Neuron (in vitro differentiated cells): ENCODE results near the gene PTGS1.

ENCODE experiments used
- H2AFZ ChIP-seq: one replicate; pipeline ENCODE4 v1.6.1; 2013; ENCODE audit warnings: low read depth, mild to moderate bottlenecking, inconsistent platforms, low read length, moderate library complexity
- H3K27me3 ChIP-seq: one replicate; pipeline ENCODE4 v1.6.1; 2013; ENCODE audit warnings: low read length; ENCODE audit not compliant: insufficient read depth
- H3K36me3 ChIP-seq: one replicate; pipeline ENCODE4 v1.6.1; 2013; ENCODE audit warnings: low read length; ENCODE audit not compliant: insufficient read depth
- H3K4me1 ChIP-seq: one replicate; pipeline ENCODE4 v1.6.1; 2013; ENCODE audit warnings: low read length; ENCODE audit not compliant: insufficient read depth
- H3K4me3 ChIP-seq: 2 replicates; pipeline ENCODE4 v1.5.1; 2013; ENCODE audit warnings: mild to moderate bottlenecking, low read length, moderate library complexity
- H3K9me3 ChIP-seq: one replicate; pipeline ENCODE4 v1.6.1; 2013; ENCODE audit warnings: low read length

The PTGS1 gene

GRCh38 chr9:122370303-122370702 is 521 bp upstream of the PTGS1 start:
- Histone ChIP-seq H3K4me1 (peaks cover 4% of the 10 kb centered on the region), H3K4me3 (no peak overlapping the region), H3K36me3 (no peaks in the 10 kb centered on the region), H2AFZ (no peak overlapping the region), H3K9me3 (no peaks in the 10 kb centered on the region), H3K27me3 (peaks cover 37% of the 10 kb centered on the region)

DNA sequence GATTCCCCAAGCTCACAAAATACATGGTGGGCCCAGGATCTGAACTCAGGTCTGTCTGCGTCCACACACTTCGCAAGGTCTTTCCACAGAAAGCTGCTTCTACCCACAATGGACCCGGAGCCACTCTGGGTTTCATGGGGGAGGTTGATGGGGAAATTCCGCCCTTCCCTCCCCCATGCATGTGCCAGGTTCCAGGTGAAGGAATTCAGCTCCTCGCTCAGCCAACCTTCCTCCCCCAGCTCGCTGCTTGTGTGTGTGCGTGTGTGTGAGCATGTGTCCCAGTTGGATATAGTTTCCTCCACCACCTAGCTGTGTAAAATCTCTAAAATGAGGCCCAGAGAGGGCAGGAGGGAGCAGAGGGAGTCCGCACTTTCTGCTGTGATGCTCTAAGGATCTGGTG is 1.0 kb downstream of the PTGS1 start:
- no peaks in the 10 kb centered on the region for H3K9me3 ChIP-seq
- H3K4me3 ChIP-seq = no peak overlapping the region
- H2AFZ ChIP-seq = no peak overlapping the region
- peaks cover 37% of the 10 kb centered on the region for H3K27me3 ChIP-seq
- H3K36me3 ChIP-seq = no peaks in the 10 kb centered on the region
- peaks cover 20% of the 10 kb centered on the region for H3K4me1 ChIP-seq

- peaks cover 37% of the 10 kb centered on the region for H3K27me3 ChIP-seq
- peaks cover 23% of the 10 kb centered on the region for H3K4me1 ChIP-seq
- H2AFZ ChIP-seq = no peak overlapping the region
- no peak overlapping the region for H3K4me3 ChIP-seq
- H3K36me3 ChIP-seq = no peaks in the 10 kb centered on the region
- no peaks in the 10 kb centered on the region for H3K9me3 ChIP-seq
These were observed 2.3 kb downstream of the PTGS1 start for GRCh38 chr9:122372856-122373845.

DNA sequence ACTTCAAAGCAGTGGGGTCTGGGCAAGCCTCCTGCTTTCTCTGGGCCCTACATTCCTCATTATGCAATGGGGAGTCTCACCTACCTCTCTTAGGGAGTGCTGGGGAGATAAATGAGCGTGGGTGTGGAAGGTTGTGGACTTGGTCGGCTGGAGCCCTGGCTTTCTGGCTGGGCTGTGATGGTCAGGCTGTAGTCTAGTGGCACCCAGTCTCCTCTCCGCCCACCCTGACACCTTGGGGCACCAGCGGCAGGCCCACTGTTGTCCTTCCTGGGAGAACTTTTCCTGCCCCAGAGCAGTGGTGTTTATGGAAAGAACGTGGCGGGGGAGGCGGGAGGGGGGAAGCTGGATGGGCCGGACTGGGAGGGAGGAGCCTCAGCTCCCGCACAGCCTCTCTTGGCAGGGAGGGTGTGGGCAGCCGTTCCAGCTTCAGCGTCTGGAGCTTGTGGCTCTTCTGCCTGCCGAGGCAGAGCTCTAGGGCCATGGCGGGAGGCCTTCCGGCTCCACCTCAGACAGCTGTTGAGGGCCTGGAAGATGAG is 4.1 kb downstream of the PTGS1 start:
- H3K4me3 ChIP-seq = no peak overlapping the region
- H3K4me1 ChIP-seq = peaks cover 23% of the 10 kb centered on the region
- H3K27me3 ChIP-seq = peaks cover 35% of the 10 kb centered on the region
- no peak overlapping the region for H2AFZ ChIP-seq
- H3K36me3 ChIP-seq = no peaks in the 10 kb centered on the region
- peaks cover 3% of the 10 kb centered on the region for H3K9me3 ChIP-seq

DNA sequence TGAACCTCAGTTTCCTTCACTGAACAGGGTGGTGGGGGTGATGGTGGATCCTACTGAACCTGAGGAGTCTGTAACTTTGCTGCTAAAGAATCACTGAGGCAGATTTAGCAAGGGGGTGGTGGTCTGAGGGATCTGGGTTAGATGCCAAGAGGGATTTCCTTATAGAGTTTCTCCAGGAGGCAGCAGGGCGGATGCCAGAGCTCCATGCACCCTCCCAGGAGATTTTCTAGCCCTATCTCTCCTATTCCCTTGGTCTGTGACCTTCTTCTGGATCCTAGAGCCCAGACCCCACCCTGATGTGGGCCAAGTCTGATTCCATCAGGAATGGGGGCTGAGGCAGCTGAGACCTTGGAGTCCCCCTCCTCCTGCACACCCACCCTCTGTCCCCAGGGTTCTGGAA is 6.0 kb downstream of the PTGS1 start:
- peaks cover 19% of the 10 kb centered on the region for H3K27me3 ChIP-seq
- peaks cover 21% of the 10 kb centered on the region for H3K4me1 ChIP-seq
- no peak overlapping the region for H2AFZ ChIP-seq
- H3K36me3 ChIP-seq = no peaks in the 10 kb centered on the region
- no peak overlapping the region for H3K4me3 ChIP-seq
- H3K9me3 ChIP-seq = peaks cover 3% of the 10 kb centered on the region

DNA sequence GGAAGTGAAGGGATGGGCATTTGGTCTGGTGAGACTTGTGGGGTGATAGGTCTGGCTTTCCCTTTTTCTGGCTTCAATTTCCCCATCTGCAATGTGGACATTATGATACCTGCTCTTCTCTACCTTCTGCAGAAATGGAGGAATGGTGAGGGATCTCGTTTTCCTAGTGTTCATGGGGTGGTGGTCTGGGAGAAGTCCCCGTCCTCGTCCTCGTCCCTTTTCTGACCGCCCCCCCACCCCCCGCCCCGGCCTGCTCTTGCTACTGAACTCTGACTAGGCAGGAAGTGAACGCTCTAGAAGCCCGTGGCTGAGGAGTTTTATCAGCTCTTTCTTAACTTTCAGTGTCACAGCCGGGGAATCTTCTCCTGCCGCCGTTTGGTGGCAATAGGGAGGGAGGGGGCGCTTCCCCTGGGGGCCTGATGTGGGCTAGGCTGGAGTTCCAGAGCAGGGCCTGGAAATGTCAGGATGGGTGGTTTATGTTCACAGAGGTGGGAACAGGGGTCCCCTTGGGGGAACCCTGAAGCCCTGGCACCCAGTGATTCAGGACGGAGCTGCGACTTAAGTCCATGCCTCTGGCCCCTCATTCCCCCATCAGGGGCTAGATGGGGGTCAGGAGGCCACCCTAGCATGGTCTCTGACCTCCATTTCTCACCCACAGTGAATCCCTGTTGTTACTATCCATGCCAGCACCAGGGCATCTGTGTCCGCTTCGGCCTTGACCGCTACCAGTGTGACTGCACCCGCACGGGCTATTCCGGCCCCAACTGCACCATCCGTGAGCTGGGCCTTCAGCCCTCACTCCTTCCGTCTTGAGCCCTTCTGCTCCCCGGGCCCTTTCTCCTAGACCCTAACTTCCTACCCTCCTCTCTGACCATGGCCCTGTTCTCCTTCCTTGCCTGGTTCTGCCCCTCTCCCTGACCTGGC is 6.7 kb downstream of the PTGS1 start:
- H2AFZ ChIP-seq = no peak overlapping the region
- H3K27me3 ChIP-seq = peaks cover 12% of the 10 kb centered on the region
- H3K4me1 ChIP-seq = peaks cover 21% of the 10 kb centered on the region
- H3K36me3 ChIP-seq = no peaks in the 10 kb centered on the region
- H3K4me3 ChIP-seq = no peak overlapping the region
- H3K9me3 ChIP-seq = peaks cover 3% of the 10 kb centered on the region

GRCh38 chr9:122378236-122378635 is 7.4 kb downstream of the PTGS1 start:
- Histone ChIP-seq H3K4me1 (peaks cover 21% of the 10 kb centered on the region), H3K27me3 (peaks cover 7% of the 10 kb centered on the region), H3K36me3 (no peaks in the 10 kb centered on the region), H3K4me3 (no peak overlapping the region), H3K9me3 (peaks cover 3% of the 10 kb centered on the region), H2AFZ (no peak overlapping the region)

DNA sequence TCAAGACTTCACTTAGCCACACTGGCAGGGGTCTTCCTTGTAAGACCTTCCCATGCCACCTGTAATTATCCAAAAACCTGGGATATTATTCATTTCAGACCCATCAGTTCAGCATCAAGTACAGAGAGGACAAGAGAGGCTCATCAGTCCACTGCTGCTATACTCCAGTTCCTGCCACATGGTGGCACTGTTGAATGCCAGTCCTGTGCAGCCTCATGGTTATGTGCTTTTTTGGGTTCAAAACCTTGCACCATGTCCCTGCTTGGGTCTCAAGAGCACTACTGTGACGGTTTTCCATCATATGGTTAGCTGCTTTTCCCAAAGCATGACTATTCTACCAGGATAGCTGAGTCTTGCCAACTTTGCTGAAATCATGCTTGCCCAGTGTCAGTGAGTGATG is 8.5 kb downstream of the PTGS1 start:
- H3K4me3 ChIP-seq = no peak overlapping the region
- H3K36me3 ChIP-seq = no peaks in the 10 kb centered on the region
- H2AFZ ChIP-seq = no peak overlapping the region
- no peaks in the 10 kb centered on the region for H3K27me3 ChIP-seq
- H3K9me3 ChIP-seq = peaks cover 3% of the 10 kb centered on the region
- peaks cover 21% of the 10 kb centered on the region for H3K4me1 ChIP-seq

DNA sequence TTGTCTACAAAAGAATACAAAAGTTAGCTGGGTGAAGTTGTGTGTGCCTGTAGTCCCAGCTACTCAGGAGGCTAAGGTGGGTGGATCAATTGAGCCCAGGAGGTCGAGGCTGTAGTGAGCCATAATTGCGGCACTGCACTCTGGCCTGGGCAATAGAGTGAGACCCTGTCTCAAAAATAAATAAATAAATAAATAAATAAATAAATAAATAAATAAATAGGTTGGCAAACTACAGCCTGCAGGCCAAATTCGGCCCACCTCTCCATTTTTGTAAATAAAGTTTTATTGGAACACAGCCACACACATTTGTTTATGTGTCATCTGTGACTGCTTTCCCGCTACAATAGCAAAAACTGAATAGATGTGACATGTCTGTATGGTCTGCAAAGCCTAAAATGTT is 9.5 kb downstream of the PTGS1 start:
- H3K4me3 ChIP-seq = no peak overlapping the region
- no peak overlapping the region for H2AFZ ChIP-seq
- no peaks in the 10 kb centered on the region for H3K36me3 ChIP-seq
- peaks cover 19% of the 10 kb centered on the region for H3K4me1 ChIP-seq
- peaks cover 3% of the 10 kb centered on the region for H3K9me3 ChIP-seq
- H3K27me3 ChIP-seq = no peaks in the 10 kb centered on the region

DNA sequence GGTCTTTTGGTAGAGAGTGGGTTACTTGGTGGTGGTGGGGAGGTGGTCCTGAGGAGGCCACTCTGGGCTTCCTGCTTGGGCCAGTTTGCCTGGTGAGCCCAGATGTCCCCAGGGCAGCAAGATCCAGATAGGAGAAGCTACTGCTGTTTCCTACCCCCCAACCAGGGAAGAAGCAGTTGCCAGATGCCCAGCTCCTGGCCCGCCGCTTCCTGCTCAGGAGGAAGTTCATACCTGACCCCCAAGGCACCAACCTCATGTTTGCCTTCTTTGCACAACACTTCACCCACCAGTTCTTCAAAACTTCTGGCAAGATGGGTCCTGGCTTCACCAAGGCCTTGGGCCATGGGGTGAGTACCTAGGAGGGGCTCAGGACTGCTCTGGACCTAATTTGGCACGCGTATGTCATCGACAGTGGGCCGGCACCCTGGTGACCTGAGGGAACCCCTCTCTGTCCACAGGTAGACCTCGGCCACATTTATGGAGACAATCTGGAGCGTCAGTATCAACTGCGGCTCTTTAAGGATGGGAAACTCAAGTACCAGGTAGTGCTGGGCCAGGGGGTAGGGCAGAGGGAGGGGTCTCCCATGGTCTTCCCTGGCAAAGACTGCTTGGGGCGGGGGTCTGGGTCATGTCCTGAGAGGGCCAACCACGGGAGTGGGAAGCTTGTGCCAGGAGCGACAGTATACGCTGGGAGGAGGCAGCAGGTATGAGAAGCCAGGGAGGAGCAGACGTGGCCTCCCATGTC is 10.6 kb downstream of the PTGS1 start:
- H3K9me3 ChIP-seq = peaks cover 3% of the 10 kb centered on the region
- no peak overlapping the region for H3K4me3 ChIP-seq
- no peaks in the 10 kb centered on the region for H3K27me3 ChIP-seq
- H2AFZ ChIP-seq = no peak overlapping the region
- peaks cover 8% of the 10 kb centered on the region for H3K4me1 ChIP-seq
- no peaks in the 10 kb centered on the region for H3K36me3 ChIP-seq

DNA sequence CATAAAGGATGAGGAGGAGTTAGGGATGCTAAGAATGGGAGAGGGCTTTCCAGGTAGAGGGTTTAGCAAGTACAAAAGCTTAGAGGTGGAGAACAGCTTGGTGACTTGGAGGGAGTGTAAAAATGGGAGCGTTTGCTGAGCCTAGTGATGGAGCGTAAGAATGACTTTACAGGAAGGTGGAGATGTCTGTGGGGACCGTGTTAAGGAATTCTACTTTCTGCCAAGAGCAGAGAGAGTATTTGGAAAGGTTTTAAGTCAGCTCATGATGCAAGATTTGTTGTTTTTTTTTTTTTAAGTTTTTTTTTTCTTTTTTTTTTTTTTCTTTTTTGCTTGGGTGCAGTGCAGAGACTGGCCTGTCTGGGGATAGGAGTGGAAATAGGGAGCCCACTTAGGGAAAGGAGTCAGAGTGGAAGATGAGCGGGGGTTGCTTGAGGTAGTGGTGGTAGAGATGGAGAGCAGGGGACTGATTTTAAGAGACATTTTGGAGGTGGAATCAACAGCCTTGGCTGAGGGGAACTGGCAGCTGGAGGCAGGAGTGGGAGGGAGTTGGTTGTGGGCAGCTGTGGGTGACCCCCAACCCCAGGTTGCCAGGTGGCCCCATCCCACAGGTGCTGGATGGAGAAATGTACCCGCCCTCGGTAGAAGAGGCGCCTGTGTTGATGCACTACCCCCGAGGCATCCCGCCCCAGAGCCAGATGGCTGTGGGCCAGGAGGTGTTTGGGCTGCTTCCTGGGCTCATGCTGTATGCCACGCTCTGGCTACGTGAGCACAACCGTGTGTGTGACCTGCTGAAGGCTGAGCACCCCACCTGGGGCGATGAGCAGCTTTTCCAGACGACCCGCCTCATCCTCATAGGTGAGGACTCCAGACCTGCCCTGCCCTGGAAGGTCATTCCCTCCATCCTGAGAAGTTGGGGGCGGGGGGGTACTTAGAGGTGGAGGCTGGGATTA is 12.4 kb downstream of the PTGS1 start:
- Histone ChIP-seq H3K9me3 (peaks cover 3% of the 10 kb centered on the region), H2AFZ (no peak overlapping the region), H3K4me1 (no peaks in the 10 kb centered on the region), H3K36me3 (no peaks in the 10 kb centered on the region), H3K4me3 (no peak overlapping the region), H3K27me3 (no peaks in the 10 kb centered on the region)
